Activated CD8-positive, alpha-beta T cell treated with anti-CD3 and anti-CD28 coated beads for 36 hours (primary cell): ENCODE measurements around the gene HAAO. TPM values are rescaled to one million over a fixed set of nuclear protein-coding genes. Genes with fewer than 3 reads are reported as not detected.

ENCODE experiments used
- ATAC-seq: fragments of 200-7000 bp; cut with Tn5 transposase; one replicate; pipeline ENCODE4 v1.10.0; 2021; ENCODE audit warnings: mild to moderate bottlenecking, moderate library complexity
- CTCF ChIA-PET: fragments of 350-600 bp; sonication (Branson Sonifier 250); formaldehyde crosslinking; loops from one replicate; lab custom pipeline; 2021; ENCODE audit warnings: antibody characterized with exemption; lab: Charles Lee
- POLR2A ChIA-PET: fragments of 350-600 bp; sonication (Branson Sonifier 250); formaldehyde crosslinking; loops from one replicate; lab custom pipeline; 2021; ENCODE audit warnings: antibody characterized with exemption; lab: Charles Lee
- DNase-seq: peaks from one replicate; pipeline ENCODE4 v3.0.0-alpha.2; 2020
- H3K27ac Mint-ChIP-seq: one replicate; pipeline ENCODE4 v1.8.0; 2021; ENCODE audit warnings: mild to moderate bottlenecking, mixed read lengths
- H3K27me3 Mint-ChIP-seq: one replicate; pipeline ENCODE4 v1.8.0; 2021; ENCODE audit warnings: mixed read lengths
- H3K36me3 Mint-ChIP-seq: one replicate; pipeline ENCODE4 v1.8.0; 2021; ENCODE audit warnings: low read depth, mixed read lengths
- H3K4me1 Mint-ChIP-seq: one replicate; pipeline ENCODE4 v1.8.0; 2021; ENCODE audit warnings: low read depth, mixed read lengths
- H3K4me3 Mint-ChIP-seq: one replicate; pipeline ENCODE4 v1.8.0; 2021; ENCODE audit warnings: mild to moderate bottlenecking, moderate library complexity, mixed read lengths
- H3K9me3 Mint-ChIP-seq: one replicate; pipeline ENCODE4 v1.8.0; 2021; ENCODE audit warnings: mixed read lengths
- intact Hi-C: fragments of 100-400 bp; cut with micrococcal nuclease; formaldehyde crosslinking; loops from one replicate; pipeline ENCODE4 v1.10.0; 2022
- total RNA-seq, 2 experiments: library from RNA; stranded (reverse); gene quantifications; one replicate each; pipeline ENCODE4 v1.2.3, GENCODE V29; 2021
- TF ChIP-seq, protein P1 (sequence below): fragments of 200-600 bp; IDR thresholded peaks from one replicate; pipeline ENCODE4 v1.8.0; 2022; ENCODE audit warnings: antibody characterized with exemption, mild to moderate bottlenecking

The HAAO gene
- total RNA-seq, 2 experiments from 2014 or later: 0.63 to 1.0 TPM

DNA sequence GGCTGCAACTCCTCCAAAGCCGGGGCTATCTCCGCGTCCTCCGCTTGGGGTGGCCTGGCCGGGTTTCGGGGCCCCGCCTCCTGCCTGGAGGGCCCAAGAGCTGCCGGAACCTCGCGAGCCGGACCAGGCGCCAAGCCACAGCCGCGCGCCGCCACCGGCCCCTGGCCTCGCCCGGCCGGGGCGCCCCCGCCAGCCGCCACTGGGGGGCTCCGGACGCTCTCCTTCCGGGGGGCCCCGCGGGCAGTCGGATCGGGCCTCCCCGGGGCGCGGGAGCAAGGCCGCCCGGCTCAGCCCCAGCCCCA is 17.4 kb upstream of the HAAO start:
- ChIA-PET CTCF (interaction anchor here (0.7 to 2.9 kb wide), 8 partner anchors 10 to 334 kb away, joined by 3 to 20 read pairs (median 8); partner anchors contain the start of gene HAAO), POLR2A (interaction anchor here (1.0 to 4.9 kb wide), 13 partner anchors 9 to 484 kb away, joined by 3 to 45 read pairs (median 5); partner anchors contain the start of genes HAAO and ZFP36L2)
- intact Hi-C loops: no loop called here
- Mint-ChIP-seq H3K9me3 (peaks cover 5% of the 10 kb centered on the region), H3K27ac (peak overlapping the region; percentile 83), H3K27me3 (no peaks in the 10 kb centered on the region), H3K4me3 (peak overlapping the region; percentile 66), H3K36me3 (peaks cover 4% of the 10 kb centered on the region), H3K4me1 (peaks cover 13% of the 10 kb centered on the region)
- DNase-seq (peak; percentile 73), ATAC-seq (peak; percentile 29)
- TF ChIP-seq, protein P1, sequence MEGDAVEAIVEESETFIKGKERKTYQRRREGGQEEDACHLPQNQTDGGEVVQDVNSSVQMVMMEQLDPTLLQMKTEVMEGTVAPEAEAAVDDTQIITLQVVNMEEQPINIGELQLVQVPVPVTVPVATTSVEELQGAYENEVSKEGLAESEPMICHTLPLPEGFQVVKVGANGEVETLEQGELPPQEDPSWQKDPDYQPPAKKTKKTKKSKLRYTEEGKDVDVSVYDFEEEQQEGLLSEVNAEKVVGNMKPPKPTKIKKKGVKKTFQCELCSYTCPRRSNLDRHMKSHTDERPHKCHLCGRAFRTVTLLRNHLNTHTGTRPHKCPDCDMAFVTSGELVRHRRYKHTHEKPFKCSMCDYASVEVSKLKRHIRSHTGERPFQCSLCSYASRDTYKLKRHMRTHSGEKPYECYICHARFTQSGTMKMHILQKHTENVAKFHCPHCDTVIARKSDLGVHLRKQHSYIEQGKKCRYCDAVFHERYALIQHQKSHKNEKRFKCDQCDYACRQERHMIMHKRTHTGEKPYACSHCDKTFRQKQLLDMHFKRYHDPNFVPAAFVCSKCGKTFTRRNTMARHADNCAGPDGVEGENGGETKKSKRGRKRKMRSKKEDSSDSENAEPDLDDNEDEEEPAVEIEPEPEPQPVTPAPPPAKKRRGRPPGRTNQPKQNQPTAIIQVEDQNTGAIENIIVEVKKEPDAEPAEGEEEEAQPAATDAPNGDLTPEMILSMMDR: peak; percentile 43

GRCh38 chr2:42809131-42809818 is 16.9 kb upstream of the HAAO start:
- Mint-ChIP-seq H3K9me3 (peaks cover 5% of the 10 kb centered on the region), H3K36me3 (peaks cover 4% of the 10 kb centered on the region), H3K4me1 (peaks cover 13% of the 10 kb centered on the region), H3K27me3 (no peaks in the 10 kb centered on the region), H3K27ac (peak overlapping the region; percentile 83), H3K4me3 (peak overlapping the region; percentile 66)
- ATAC-seq: no peak
- ChIA-PET CTCF (interaction anchor here (1.7 to 2.9 kb wide), 3 partner anchors 9 to 13 kb away, joined by 6 to 15 read pairs (median 9); no protein-coding TSS in a partner anchor), POLR2A (interaction anchor here (1.1 to 4.9 kb wide), 6 partner anchors 9 to 413 kb away, joined by 4 to 45 read pairs (median 11); partner anchors contain the start of gene HAAO)
- no peak for DNase-seq
- TF ChIP-seq, protein P1: no peak
- intact Hi-C loops: no loop called here

GRCh38 chr2:42808301-42808700 is 15.9 kb upstream of the HAAO start:
- H3K9me3 Mint-ChIP-seq: no peaks in the 10 kb centered on the region
- no peaks in the 10 kb centered on the region for H3K27me3 Mint-ChIP-seq
- TF ChIP-seq, protein P1: no peak
- DNase-seq (no peak), ATAC-seq (no peak)
- H3K4me1 Mint-ChIP-seq: peaks cover 13% of the 10 kb centered on the region
- H3K36me3 Mint-ChIP-seq: peaks cover 4% of the 10 kb centered on the region
- POLR2A ChIA-PET: no interaction called here
- CTCF ChIA-PET: interaction anchor here (2.8 kb wide), 1 partner anchor 12 kb away, joined by 9 read pairs; no protein-coding TSS in a partner anchor
- H3K4me3 Mint-ChIP-seq: no peak overlapping the region
- no peak overlapping the region for H3K27ac Mint-ChIP-seq
- intact Hi-C loops: no loop called here

DNA sequence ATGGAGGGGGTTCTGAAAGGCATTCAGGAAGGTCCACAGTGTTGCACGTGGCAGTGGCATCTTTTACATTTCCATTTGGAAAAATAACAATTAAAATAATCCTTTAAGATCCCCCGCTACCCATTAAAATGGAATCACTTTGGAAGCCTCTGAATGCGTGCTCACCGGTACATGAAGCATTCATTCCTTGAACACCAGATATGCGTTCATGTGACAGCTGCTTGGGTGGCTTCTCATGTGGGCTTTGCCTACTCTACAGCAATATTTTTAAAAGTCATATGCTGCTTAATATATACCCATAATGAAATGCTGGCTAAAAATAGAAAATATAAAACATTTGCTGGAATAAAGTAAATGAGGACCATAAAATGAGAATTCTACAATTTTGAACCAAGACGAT is 14.4 kb upstream of the HAAO start:
- ATAC-seq: no peak
- POLR2A ChIA-PET: no interaction called here
- Mint-ChIP-seq H3K4me1 (peaks cover 10% of the 10 kb centered on the region), H3K4me3 (no peak overlapping the region), H3K36me3 (peaks cover 4% of the 10 kb centered on the region), H3K9me3 (no peaks in the 10 kb centered on the region), H3K27ac (no peak overlapping the region), H3K27me3 (no peaks in the 10 kb centered on the region)
- CTCF ChIA-PET: no interaction called here
- TF ChIP-seq, protein P1: no peak
- no peak for DNase-seq
- intact Hi-C loops: no loop called here

GRCh38 chr2:42804891-42805290 is 12.5 kb upstream of the HAAO start:
- CTCF ChIA-PET: interaction anchor here (1.2 to 1.3 kb wide), 3 partner anchors 8 to 12 kb away, joined by 3 read pairs; partner anchors contain the start of gene HAAO
- Mint-ChIP-seq H3K27me3 (no peaks in the 10 kb centered on the region), H3K9me3 (no peaks in the 10 kb centered on the region), H3K36me3 (no peaks in the 10 kb centered on the region), H3K4me3 (no peak overlapping the region), H3K27ac (no peak overlapping the region), H3K4me1 (peaks cover 18% of the 10 kb centered on the region)
- DNase-seq (no peak), ATAC-seq (no peak)
- POLR2A ChIA-PET: no interaction called here
- intact Hi-C loops: no loop called here
- TF ChIP-seq, protein P1: no peak
